Endothelial cell of hepatic sinusoid (primary cell): ENCODE results near the gene FBLIM1.

ENCODE experiments used
- in situ Hi-C: cut with HindIII; loops from 2 replicates; pipeline ENCODE4 v1.10.0; 2017; ENCODE audit warnings: low sequenced_read_pairs

FBLIM1 gene

DNA sequence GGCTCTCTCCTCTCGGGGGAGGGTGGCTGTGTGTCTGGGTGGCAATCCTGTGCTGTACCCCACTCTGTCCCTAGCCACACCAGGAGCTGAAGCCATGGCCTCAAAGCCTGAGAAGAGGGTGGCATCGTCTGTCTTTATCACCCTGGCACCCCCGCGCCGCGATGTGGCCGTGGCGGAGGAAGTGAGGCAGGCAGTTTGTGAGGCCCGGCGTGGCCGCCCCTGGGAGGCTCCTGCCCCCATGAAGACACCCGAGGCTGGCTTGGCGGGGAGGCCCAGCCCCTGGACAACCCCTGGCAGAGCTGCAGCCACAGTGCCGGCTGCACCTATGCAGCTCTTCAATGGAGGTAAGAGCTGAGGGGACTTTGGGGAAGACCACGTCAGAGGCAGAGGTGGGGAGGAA, 6.3 kb downstream of the FBLIM1 start:
- in situ Hi-C loops = no loop called here

DNA sequence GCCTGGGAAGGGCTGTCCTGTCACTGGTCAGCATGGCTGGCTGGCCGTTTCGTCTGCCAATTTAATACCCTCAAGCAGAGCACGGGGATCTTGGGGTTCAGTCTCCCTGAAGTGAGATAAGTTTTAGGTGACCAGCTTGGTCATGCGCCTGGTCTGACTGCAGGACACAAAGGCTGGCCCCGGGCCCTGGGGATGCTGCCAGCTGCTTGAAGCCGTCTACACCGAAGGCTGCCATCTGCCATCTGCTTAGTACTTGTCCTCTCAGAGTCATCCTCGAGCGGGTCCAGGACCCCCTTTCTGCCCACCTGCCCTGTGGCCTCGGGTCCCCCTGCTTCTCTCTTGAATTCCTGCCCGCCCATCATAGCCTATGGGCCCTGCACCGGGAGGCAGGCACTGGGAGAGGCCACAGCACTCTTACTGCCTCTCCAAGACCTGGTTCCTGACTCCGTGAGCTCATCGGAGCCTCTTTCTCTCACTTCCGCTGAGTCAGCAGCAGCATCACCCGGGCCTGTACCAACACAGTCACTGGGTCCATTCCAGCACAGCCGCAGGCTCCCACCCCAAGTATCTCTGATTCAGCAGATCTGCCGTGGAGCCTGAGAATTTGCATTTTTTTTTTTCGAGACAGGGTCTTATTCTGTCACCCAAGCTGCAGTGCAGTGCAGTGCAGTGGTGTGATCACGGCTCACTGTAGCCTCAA, 7.0 kb downstream of the FBLIM1 start:
- in situ Hi-C loops = no loop called here

DNA sequence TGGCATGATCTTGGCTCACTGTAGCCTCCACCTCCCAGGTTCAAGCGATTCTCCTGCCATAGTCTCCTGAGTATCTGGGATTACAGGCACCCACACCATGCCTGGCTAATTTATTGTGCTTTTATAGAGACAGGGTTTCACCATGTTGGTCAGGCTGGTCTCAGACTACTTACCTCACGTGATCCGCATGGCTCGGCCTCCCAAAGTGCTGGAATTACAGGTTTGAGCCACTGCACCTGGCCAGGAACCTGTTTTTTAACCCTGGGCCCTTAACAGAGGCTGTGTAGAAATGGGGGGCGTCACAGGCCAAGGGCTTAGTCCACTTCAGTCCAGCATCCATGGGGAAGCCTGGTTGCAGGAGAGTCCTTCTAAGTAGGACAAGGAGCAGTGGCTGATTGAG, 9.3 kb downstream of the FBLIM1 start:
- in situ Hi-C loops = no loop called here

DNA sequence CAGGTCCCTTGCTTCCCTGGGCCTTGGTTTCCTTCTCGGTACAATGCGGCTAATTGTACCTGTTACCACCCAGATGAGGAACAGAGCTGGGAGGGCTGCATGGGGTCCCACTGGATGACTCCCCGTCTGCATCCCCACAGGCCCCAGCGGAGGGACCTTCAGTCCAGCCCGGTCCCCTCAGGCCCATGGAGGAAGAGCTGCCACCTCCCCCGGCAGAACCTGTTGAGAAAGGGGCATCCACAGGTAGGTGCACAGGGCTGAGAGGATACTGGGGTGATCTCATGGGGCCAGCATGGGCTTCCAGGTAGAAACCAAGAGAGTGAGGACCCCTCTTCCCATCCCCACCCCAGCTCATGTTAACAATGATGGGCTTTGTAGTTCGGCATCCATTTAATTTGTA, 9.8 kb downstream of the FBLIM1 start:
- in situ Hi-C loops = no loop called here

DNA sequence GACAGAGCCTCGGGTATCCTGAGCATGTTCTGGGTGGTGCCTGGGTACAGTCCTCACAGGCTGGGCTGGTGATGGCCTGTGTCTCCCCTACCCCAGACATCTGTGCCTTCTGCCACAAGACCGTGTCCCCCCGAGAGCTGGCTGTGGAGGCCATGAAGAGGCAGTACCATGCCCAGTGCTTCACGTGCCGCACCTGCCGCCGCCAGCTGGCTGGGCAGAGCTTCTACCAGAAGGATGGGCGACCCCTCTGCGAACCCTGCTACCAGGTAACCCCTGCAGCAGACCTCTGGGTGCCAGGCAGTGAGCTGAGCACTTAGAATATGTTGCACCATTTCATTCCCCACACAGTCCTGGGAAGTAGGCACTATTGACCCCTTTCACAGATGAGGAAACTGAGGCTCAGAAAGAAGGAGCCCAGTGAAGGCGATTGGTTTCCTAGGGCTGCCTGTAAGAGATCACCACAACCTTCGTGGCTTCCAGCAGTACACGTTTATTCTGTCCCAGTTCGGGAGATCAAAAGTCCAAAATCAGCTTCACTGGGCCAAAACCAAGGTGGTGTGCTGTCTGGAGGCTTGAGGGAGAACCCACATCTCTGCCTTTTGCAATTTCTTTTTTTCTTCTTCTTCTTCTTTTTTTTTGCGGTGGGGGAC, 11.8 kb downstream of the FBLIM1 start:
- in situ Hi-C loops = no loop called here

DNA sequence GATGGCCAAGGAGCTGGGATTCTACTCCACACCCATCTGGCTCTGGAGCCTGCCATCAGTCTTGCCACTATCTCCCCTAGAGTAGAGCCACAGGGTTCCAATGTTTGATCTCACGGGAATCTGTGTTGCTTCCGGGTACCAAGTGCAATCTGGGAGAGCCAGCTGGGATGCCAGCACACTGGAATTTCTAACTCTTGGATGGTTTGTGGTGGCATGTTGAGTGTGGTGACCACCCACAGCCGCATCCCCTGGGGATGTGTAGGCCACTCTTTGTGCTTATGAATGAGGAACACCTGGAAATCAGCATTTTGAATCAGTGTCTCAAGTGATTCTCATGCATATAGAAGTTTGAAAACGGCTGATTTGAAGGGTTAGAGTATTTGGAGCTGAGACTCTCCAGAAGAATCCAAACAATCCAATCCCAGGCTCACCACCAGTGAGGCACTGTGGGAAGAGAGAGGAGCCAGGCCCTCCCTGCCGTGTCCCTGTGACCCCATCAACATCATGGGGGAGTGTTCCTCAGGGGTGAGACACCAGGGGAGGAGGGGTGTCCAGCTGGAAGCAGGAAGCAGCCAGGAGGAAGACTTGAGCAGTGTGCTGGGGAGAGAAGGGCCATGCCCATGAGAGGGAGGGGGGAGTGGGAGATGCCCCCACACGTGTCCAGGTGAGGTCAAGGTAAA, 13.4 kb downstream of the FBLIM1 start:
- in situ Hi-C loops = no loop called here

DNA sequence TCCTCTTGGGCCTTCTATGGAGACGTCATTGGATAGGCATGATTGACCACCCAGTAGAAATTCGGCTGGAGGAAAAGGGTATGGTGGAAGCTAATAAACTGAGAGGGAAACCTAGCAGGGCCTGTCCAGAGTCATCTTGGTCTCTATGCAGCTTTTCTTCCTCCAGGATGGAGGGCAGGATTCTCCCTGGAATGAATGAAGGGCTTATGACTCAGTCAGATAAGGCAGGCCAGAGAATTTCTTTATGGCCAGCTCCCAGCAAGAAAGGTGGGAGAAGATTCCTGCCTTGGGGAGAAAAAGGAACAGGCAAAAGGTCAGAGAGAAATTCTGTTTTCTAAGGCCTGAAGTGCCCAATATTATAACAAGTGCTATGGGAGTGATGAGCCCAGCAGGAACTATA, 17.1 kb downstream of the FBLIM1 start:
- in situ Hi-C loops = no loop called here

DNA sequence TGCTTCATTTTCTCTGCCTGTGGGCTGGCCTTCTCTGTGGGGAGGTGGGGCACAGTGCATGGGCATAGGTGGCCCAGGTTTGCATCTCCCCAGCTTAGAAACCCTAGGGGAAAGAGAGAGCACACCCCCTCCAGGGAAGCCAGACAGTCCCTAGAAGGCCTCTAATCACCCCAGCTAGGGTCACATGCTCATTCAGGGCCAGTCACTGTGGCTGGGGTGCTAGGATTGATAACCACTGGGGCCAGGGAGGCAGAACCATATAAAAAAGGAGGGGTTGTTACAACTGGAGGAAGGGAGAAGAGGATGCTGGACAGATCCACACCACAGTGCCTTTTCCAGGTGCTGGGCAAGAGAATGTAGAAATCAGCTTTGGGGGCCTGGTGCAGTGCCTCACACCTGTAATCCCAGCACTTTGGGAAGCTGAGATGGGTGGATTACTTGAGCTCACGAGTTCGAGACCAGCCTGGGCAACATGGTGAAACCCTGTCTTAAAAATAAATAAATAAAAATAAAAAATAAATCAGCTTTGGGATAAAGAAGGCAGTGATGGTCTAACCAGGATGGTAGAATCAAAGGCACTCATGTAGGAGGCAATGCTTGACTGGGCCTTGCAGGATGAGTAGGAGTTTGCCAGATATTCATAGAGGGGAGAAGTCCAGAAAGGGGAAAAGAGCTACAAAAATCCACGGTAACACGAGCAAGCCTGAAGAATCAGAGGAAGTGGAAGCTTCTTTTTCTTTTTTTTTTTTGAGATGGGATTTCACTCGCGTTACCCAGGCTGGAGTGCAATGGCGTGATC, 19.5 kb downstream of the FBLIM1 start:
- in situ Hi-C loops = no loop called here

DNA sequence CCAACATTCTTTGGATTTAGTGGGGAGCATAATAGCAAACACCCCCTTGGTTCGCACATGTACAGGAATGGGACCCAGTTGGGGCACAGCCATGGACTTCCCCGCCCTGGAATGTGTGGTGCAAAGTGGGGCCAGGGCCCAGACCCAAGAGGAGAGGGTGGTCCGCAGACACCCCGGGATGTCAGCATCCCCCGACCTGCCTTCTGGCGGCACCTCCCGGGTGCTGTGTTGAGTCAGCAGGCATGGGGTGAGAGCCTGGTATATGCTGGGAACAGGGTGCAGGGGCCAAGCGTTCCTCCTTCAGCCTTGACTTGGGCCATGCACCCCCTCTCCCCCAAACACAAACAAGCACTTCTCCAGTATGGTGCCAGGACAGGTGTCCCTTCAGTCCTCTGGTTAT, 27.1 kb downstream of the FBLIM1 start:
- in situ Hi-C loops = no loop called here

DNA sequence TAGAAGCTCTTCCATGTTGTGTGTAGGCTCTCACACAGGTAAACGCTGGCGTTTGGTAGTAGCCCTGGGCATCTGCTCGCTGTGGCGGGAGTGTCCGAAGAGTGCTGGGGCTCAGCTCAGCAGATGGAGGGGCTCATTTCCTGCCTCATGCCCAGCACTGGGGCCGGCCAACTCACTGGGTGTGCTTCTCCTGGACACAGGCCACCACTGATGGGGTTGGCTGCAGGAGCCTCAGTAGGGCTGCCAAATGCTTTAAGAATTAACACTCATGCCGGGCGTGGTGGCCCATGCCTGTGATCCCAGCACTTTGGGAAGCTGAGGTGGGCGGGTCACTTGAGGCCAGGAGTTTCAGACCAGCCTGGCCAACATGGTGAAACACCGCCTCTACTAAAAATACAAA, 28.0 kb downstream of the FBLIM1 start:
- in situ Hi-C loops = no loop called here

DNA sequence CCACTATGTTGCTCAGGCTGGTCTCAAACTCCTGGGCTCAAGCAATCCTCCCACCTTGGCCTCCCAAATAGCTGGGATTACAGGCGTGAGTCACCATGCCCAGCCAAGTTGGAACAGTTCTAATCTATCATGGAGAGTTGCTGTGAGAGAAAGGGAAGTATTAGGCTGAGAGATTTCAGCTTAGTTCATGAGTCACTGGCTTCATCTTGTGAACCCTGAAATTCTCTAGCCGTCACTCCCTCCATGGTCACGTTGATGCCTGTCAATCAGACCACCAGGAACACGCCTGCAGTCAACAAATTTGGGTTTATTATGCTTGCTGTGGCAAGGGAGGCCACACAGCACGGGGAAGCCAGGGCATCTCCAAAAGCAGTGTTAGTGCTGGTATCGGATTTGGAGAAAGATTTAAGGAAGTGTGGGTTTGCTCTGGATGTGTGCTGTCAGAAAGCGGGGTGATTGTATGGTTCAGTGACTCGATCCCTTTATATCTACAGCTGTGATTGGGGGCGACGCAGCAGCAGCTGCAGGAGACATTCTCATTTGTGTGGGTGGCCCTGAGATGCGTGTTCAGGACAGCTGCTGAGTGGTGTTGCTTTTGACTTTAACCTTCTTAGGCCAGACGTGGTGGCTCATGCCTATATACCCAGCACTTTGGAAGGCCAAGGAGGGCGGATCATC, 30.2 kb downstream of the FBLIM1 start:
- in situ Hi-C loops = no loop called here

DNA sequence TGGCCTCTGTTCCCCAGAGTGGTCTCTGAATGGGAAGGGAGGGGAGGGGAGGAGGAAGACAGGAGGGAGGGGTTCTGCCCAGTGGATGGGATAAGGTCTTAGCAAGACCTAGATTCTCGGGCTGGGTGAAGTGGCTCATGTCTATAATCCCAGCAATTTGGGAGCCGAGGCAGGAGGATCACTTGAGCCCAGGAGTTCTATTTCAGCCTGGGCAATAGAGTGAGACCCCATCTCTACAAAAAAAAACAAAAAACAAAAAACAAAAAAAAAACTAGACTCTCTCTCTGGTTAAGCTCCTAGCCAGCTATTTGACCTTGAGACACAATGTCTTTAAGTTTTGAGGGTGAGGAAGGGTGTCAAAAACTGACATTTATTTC, 37.5 kb downstream of the FBLIM1 start:
- in situ Hi-C loops = no loop called here

DNA sequence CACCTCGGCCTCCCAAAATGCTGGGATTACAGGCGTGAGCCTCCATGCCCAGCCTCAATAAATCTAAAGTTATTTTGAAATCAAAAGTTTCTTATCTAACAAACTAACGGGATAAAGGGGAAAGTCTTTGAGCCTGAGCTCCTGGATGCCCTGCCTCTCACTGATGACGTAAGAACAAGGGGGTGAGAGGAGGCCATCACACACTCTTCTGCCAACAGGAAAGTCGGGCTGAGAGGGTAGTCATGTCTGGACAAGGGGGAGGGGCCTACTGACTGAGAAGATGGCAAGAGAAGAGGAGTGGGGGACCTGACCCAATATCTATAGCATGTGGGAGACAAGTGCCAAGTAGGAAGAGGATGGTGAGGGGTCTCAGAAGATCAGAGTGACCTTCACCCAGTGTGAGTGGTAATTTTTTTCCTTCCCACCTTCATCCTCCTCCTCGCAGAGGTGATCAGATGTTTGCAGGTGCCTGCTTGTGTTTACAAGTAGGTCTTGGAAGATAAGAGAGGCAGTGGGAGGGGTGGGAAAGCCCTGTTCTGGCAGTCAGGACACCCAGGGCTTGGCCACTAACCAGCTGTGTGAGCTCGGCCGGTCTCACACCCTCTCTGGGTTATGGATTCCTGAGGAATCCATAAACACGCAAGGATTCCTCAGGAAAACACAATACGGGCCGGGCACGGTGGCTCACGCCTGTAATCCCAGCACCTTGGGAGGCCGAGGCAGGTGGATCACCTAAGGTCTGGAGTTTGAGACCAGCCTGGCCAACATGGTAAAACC, 39.2 kb downstream of the FBLIM1 start:
- in situ Hi-C loops = no loop called here

DNA sequence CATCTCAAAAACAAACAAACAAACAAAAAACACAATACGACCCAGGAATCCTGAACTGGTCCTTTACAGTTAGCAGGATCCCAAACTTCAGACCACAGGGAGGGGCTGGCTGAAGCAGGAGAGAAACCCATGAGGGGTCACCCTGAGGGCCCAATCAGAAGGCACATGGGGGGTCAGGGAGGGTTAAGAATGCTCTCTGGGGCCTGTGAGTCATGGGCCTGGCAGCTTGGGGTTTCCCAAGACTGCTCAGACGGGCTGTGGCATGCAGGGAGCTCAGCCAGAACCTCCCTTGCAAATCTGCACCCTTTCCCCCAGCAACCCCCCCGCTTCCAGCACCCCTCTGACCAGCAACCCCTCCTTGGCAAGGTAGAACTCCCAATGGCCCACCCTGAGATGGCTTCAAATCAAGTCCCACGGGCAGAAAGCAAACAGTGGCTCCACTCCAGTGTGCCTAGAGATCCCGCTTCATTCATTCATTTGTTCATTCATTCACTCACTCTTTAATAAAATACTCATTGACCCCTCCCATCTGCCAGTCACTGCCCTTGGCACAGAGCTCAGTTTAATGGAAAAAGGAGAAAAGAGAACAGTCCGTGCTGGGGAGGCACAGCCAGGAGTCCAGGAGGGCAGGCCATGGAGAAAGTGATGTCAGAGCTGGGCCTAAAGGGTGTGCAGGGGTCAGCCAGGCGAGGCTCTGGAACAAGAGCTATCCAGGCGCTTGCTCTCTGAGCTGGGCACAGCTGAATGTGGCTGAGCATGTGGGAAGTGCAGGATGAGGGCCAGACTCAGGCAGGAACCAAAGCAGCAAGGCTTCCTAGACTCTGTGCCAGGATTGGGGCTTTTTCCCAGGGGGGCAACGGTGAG, 40.6 kb downstream of the FBLIM1 start:
- in situ Hi-C loops = no loop called here

DNA sequence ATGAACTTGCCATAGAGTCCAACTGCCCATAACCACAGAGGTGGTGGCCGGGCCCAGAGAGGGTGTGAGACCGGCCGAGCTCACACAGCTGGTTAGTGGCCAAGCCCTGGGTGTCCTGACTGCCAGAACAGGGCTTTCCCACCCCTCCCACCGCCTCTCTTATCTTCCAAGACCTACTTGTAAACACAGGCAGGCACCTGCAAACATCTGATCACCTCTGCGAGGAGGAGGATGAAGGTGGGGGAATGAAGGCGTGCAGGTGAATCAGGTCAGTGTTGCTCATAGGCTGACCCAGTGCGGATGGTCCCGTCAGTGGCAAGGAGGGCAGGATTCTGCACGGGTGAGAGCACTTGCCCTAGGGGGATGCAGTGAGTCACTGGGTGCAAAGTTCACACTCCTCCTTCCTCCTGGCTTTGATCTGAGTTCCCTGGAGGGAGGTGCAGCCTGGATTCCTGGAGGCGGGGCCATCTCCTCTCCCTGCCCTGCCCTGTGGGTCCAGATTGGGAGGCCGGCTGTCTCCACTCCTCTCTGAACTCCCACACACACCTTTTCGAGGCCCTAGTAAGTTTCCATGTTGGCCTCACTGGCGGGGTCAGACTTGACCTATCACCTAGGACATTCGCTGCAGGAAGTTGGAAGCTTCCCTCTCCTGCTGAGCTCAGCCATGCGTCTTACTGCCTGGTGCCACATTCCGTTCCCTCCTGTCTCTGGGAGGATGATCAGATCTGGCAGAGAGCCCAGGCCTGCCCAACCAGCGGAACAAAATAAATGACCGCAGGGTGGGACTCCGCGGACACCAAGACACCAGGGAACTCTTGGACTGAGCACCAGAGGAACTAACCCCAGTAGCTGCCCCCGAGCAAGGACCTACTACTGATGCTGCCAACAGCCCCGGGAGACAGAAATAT, 41.6 kb downstream of the FBLIM1 start:
- in situ Hi-C loops = loop anchor here (5.0 kb wide), 2 partner anchors 77 to 267 kb away; no protein-coding TSS in a partner anchor

DNA sequence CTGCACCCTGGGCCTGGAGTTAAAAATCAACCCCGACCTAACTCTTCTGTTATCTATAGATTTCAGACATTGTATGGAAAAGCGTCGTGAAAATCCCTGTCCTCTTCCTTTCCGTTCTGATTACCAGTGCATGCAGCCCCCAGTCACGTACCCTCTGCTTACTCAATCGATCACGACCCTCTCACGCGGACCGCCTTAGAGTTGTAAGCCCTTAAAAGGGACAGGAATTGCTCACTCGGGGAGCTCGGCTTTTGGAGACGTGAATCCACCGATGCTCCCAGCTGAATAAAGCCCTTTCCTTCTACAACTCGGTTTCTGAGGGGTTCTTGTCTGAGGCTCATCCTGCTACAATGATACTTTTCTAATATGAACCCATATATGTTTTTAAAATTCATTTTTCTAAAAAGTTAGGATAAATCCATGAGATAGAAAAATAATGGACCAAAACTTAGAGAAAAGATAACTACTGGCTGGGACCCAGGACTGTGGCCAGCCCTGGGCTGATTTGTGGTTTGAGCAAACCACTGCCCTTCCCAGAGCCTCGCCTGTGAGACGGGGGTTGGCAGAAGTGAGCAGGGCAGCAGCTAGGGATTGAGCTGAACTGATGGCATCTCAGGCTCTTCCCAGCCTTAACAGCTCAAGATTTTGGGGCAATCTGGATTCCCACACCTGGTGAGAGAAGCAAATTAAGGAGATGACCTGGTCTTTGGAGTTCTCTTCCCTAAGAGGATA, 43.8 kb downstream of the FBLIM1 start:
- in situ Hi-C loops = loop anchor here (5.0 kb wide), 2 partner anchors 75 to 265 kb away; no protein-coding TSS in a partner anchor

DNA sequence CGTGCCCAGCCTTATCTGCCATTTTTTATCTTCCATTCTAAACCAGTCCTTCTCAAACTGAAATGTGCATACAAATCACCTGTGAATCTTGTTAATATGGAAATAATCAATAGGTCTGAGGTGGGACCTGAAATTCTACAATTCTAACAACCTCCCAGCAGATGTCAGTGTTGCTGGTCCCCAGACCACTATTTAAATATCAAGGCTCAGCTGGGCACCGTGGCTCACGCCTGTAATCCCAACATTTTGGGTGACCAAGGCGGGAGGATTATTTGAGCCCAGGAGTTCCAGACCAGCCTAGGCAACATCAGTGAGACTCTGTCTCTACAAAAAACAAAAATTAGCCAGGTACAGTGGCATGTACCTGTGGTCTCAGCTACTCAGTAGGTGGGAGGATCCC, 44.8 kb downstream of the FBLIM1 start:
- in situ Hi-C loops = loop anchor here (5.0 kb wide), 2 partner anchors 74 to 264 kb away; no protein-coding TSS in a partner anchor
